Nephron progenitor cell (in vitro differentiated cells): ENCODE data around the gene ATP7B.
"Not testable (repeated sequence)": the region's sequence is repeated elsewhere in the genome, so short reads cannot be mapped to it uniquely, and the experiment has no call there.

Experiments used
- DNase-seq: peaks from one replicate; pipeline ENCODE4 v3.0.0; 2021
- H3K27ac Mint-ChIP-seq: 2 replicates; pipeline ENCODE4 v1.8.0; 2021; ENCODE audit warnings: mild to moderate bottlenecking, moderate library complexity, mixed read lengths
- H3K27me3 Mint-ChIP-seq: 2 replicates; pipeline ENCODE4 v1.8.0; 2021; ENCODE audit warnings: mild to moderate bottlenecking, low read depth, mixed read lengths; ENCODE audit not compliant: poor library complexity
- H3K36me3 Mint-ChIP-seq: 2 replicates; pipeline ENCODE4 v1.8.0; 2021; ENCODE audit warnings: low read depth, mixed read lengths
- H3K4me1 Mint-ChIP-seq: 2 replicates; pipeline ENCODE4 v1.8.0; 2021; ENCODE audit warnings: mixed read lengths
- H3K4me3 Mint-ChIP-seq: 2 replicates; pipeline ENCODE4 v1.8.0; 2021; ENCODE audit warnings: mild to moderate bottlenecking, moderate library complexity, mixed read lengths
- H3K9me3 Mint-ChIP-seq: 2 replicates; pipeline ENCODE4 v1.8.0; 2021; ENCODE audit warnings: mild to moderate bottlenecking, moderate library complexity, mixed read lengths
- TF ChIP-seq, protein P1 (sequence below): fragments of 200-600 bp; sonication (generic); IDR thresholded peaks from 2 replicates; pipeline ENCODE4 v1.5.0; 2021; ENCODE audit warnings: antibody characterized with exemption

Gene ATP7B

DNA sequence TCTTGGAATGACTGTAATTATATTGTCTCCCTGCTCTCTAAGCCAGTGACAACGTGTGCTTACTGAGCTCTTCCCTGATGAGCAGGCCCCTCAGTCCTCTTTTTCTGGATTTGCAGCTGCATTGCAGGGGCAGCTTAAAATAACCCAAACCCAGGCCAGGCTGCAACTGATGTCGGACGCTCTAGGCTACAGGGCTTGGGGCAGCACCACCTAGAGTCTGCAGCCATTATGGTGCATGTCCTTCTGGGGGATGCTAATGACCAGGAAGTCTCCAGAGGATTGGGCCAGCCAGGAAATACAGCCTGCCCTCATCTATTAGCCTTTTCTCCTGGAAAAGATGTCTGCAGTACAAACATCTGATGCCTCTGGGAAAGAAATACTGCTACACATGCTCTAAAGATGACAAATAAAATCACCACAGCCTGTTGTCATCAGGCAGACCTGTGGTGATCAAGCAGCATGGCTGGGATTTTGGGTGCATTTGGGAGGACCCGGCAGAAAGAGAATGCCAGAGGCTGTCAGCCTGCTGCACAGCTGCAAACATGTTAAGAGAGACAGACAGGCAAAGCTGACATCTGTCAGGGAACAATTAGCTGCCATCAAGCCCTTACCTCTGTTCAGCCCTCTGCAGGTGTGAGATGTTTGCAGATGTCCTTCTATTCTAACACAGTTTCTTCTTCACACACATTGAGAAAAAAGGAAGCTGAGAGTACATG lies 97.7 kb downstream of the ATP7B start:
- Mint-ChIP-seq H3K9me3 (no peaks in the 10 kb centered on the region), H3K36me3 (no peaks in the 10 kb centered on the region), H3K4me1 (peaks cover 30% of the 10 kb centered on the region), H3K27ac (no peak overlapping the region), H3K4me3 (no peak overlapping the region), H3K27me3 (peaks cover 36% of the 10 kb centered on the region)
- DNase-seq: no peak
- TF ChIP-seq, protein P1, sequence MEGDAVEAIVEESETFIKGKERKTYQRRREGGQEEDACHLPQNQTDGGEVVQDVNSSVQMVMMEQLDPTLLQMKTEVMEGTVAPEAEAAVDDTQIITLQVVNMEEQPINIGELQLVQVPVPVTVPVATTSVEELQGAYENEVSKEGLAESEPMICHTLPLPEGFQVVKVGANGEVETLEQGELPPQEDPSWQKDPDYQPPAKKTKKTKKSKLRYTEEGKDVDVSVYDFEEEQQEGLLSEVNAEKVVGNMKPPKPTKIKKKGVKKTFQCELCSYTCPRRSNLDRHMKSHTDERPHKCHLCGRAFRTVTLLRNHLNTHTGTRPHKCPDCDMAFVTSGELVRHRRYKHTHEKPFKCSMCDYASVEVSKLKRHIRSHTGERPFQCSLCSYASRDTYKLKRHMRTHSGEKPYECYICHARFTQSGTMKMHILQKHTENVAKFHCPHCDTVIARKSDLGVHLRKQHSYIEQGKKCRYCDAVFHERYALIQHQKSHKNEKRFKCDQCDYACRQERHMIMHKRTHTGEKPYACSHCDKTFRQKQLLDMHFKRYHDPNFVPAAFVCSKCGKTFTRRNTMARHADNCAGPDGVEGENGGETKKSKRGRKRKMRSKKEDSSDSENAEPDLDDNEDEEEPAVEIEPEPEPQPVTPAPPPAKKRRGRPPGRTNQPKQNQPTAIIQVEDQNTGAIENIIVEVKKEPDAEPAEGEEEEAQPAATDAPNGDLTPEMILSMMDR: no peak

DNA sequence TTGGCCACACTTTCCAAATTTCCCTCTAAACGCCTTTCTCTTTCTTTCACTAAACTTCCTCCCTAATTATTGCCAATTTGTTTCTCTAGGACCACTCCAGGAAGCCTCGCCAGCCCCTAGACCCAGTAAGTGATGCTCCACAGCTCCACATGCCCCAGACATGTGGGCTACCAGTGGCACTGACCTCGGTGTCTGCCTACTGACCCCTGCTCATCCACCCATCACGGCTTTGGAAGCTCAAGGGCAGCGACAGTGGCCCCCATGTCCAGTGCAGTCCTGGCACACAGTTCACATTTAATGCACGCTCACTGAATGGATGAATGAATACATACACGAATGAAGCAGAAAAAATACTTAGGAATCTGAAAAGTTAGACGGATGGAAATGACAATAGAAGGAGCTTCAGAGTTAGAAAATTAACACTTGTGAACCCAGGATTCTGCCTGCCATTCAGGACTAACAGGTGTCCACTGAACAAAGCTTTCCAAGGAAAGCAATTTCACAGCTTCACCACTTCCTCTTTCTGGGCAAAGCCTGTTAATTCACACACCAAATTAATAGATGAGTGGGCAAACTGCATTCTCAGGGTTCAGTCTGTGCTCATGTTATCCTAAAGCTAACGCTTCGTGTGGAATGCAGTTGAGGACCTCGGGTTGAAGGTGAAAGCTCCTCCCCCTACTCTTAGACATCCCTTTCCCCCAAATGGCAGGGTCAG lies 98.6 kb downstream of the ATP7B start:
- H3K27ac Mint-ChIP-seq: no peak overlapping the region
- TF ChIP-seq, protein P1: no peak

DNA sequence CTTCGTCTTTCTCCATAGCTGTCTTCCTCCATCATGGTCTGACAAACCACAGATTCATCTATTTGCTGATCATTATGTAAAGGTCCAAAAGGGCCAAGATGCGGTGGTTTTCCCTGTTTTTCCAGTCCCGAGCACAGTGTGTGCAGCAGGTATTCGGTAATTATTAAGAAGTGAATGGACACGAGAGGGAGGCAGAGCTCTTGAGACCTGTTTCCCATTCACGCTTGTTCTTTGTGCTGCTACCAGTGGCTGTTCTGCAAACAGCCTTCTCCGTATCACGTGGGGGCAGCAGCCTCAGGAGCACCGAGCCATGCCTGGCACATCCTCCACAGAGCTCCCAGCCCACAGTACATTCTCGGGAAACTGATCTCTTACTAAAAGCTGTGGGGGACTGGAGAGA lies 99.2 kb downstream of the ATP7B start:
- TF ChIP-seq, protein P1: no peak

More for the DNA sequence above, 98.6 kb downstream of the ATP7B start:
- peaks cover 30% of the 10 kb centered on the region for H3K4me1 Mint-ChIP-seq
- no peak overlapping the region for H3K4me3 Mint-ChIP-seq
- H3K36me3 Mint-ChIP-seq: no peaks in the 10 kb centered on the region
- H3K9me3 Mint-ChIP-seq: no peaks in the 10 kb centered on the region
- H3K27me3 Mint-ChIP-seq: peaks cover 36% of the 10 kb centered on the region
- no peak for DNase-seq

DNA sequence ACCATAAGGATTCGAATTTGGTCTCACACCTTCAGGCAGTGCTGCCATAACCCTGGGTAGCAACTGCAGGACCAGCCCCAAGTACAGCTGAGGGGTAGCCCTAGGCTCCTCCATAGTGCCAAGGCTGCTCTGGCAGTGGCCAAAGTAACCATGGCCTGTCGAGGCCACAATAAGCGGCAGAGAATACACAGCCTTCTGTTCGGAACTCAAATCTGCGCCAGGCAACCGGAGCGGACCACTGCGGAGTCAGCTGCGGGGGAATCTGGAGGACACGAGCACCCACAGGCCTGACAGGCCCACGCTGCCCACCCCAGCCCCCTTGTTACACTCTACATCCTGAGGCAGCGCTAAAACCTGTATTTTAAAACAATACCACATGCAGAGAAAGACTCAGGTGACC lies 100.7 kb downstream of the ATP7B start:
- Mint-ChIP-seq H3K4me1 (peaks cover 30% of the 10 kb centered on the region), H3K36me3 (no peaks in the 10 kb centered on the region), H3K9me3 (no peaks in the 10 kb centered on the region), H3K27ac (no peak overlapping the region), H3K4me3 (no peak overlapping the region), H3K27me3 (peaks cover 39% of the 10 kb centered on the region)
- TF ChIP-seq, protein P1: no peak
- DNase-seq: no peak

More for the DNA sequence above, 99.2 kb downstream of the ATP7B start:
- Mint-ChIP-seq H3K4me3 (no peak overlapping the region), H3K27me3 (peaks cover 35% of the 10 kb centered on the region), H3K4me1 (peaks cover 30% of the 10 kb centered on the region), H3K36me3 (no peaks in the 10 kb centered on the region), H3K9me3 (no peaks in the 10 kb centered on the region), H3K27ac (no peak overlapping the region)
- DNase-seq: no peak

DNA sequence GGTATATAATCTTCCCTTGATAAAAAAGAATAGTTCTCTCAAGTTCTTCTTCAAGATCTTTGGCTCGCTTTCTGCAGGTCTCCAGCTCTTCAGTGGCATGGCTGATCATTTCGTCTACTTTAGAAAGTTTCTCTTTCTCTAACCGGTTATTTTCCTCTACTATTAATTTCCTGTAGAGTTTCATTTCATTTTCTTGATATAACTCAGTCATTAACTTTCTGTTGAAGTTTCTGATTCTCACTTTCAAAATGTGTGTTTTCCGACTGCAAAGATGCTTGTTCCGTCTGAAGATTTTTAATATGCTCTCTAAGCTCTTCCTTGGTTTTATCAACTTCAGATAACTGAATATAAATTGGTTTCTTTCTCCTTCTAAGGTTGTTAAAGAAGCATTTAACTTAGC lies 102.0 kb downstream of the ATP7B start:
- DNase-seq, H3K4me3 Mint-ChIP-seq, H3K27ac Mint-ChIP-seq, H3K9me3 Mint-ChIP-seq, H3K36me3 Mint-ChIP-seq: not testable (repeated sequence)
- Mint-ChIP-seq H3K27me3 (peaks cover 39% of the 10 kb centered on the region), H3K4me1 (peaks cover 30% of the 10 kb centered on the region)

DNA sequence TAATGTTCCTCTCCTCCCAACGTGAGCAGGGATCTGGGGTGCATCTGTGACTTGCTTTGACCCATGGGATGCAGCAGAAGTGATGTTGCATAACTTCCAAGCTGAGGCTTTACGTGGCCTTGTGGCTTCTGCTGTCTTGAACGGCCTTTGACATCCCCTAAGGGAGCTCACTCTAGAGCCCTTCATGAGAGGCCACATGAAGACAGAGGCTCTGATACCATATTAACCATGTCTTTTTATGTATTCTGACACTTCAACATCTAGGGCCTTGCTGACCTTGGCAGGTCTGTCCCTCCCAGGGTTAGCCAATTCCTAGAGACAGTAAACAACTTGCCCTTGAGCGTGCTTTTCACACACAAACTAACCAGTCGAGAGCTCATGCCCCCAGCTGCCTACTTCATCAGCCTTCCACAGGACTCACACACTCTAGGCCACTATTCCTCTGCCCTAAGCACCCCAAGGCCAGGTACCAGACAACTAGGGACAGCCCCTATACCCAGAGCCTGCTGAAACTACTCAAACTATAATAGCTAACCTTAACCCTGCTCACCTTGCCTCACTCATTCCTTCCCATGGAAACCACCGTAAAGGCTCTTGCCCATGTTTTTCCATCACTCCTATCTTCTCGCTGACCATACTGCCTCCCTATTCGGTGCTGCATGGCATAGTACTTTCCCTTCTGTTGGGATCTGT lies 104.1 kb downstream of the ATP7B start:
- peaks cover 31% of the 10 kb centered on the region for H3K27me3 Mint-ChIP-seq
- TF ChIP-seq, protein P1: no peak
- no peak for DNase-seq
- H3K4me1 Mint-ChIP-seq: peaks cover 10% of the 10 kb centered on the region
- no peak overlapping the region for H3K27ac Mint-ChIP-seq
- H3K36me3 Mint-ChIP-seq: no peaks in the 10 kb centered on the region
- H3K9me3 Mint-ChIP-seq: no peaks in the 10 kb centered on the region
- no peak overlapping the region for H3K4me3 Mint-ChIP-seq
